ENCODE results near the gene CDK10. TPM values are rescaled to one million over a fixed set of nuclear protein-coding genes. Genes with fewer than 3 reads are reported as not detected.

Gene CDK10
- total and polyA plus RNA-seq, 2 experiments from 2014 or later: 76.3 to 142 TPM

- no peaks in the 10 kb centered on the region for H3K27me3 ChIP-seq
- H3K27ac ChIP-seq: peak overlapping the region; percentile 53
- peak overlapping the region; percentile 49 for H3K4me3 ChIP-seq
- peaks cover 8% of the 10 kb centered on the region for H3K4me1 ChIP-seq (ENCODE audit: low read depth)
- H3K36me3 ChIP-seq: no peaks in the 10 kb centered on the region
- peak; percentile 98 to 100 for DNase-seq (ENCODE audit: low read depth in 1 of 2, low spot score in 1 of 2)
- no peaks in the 10 kb centered on the region for H3K9me3 ChIP-seq (ENCODE audit: low read depth)
- TF ChIP-seq CTCF (IDR thresholded peaks at IDR 0.05; ENCODE audit: low read depth, low read length): peak; percentile 56
Observed at GRCh38 chr16:89700100-89700648, 13.7 kb downstream of the CDK10 start.

- H3K9me3 ChIP-seq (ENCODE audit: low read depth): no peaks in the 10 kb centered on the region
- H3K27me3 ChIP-seq: no peaks in the 10 kb centered on the region
- peaks cover 8% of the 10 kb centered on the region for H3K4me1 ChIP-seq (ENCODE audit: low read depth)
Observed at GRCh38 chr16:89700649-89701424, 14.3 kb downstream of the CDK10 start.

GRCh38 chr16:89701425-89702406, 15.2 kb downstream of the CDK10 start, which contains the start of gene SPATA2L:
SPATA2L (minus strand) TSS chr16:89701705; CDS start chr16:89701232, 473 bp downstream.
- Histone ChIP-seq H3K36me3 (no peaks in the 10 kb centered on the region), H3K27ac (peak within 1 kb of the TSS; percentile 53), H3K9me3 (ENCODE audit: low read depth) (no peaks in the 10 kb centered on the region), H3K4me3 (peak within 1 kb of the TSS; percentile 49), H3K4me1 (ENCODE audit: low read depth) (peaks cover 8% of the 10 kb centered on the region), H3K27me3 (no peaks in the 10 kb centered on the region)
- no peak for TF ChIP-seq CTCF (IDR thresholded peaks at IDR 0.05; ENCODE audit: low read depth, low read length)
- DNase-seq (ENCODE audit: low read depth in 1 of 2, low spot score in 1 of 2): peak; percentile 82 to 97

More at GRCh38 chr16:89700649-89701424, 14.3 kb downstream of the CDK10 start:
- H3K4me3 ChIP-seq: peak overlapping the region; percentile 49
- no peaks in the 10 kb centered on the region for H3K36me3 ChIP-seq
- peak overlapping the region; percentile 53 for H3K27ac ChIP-seq
- peak; percentile 36 to 74 for DNase-seq (ENCODE audit: low read depth in 1 of 2, low spot score in 1 of 2)
- TF ChIP-seq CTCF (IDR thresholded peaks at IDR 0.05; ENCODE audit: low read depth, low read length): peak; percentile 22

GRCh38 chr16:89704281-89704680, 17.8 kb downstream of the CDK10 start:
- no peak for TF ChIP-seq CTCF (IDR thresholded peaks at IDR 0.05; ENCODE audit: low read depth, low read length)
- peaks cover 8% of the 10 kb centered on the region for H3K4me1 ChIP-seq (ENCODE audit: low read depth)
- no peaks in the 10 kb centered on the region for H3K27me3 ChIP-seq
- no peaks in the 10 kb centered on the region for H3K9me3 ChIP-seq (ENCODE audit: low read depth)
- no peak overlapping the region for H3K4me3 ChIP-seq
- no peak for DNase-seq (ENCODE audit: low read depth in 1 of 2, low spot score in 1 of 2)
- H3K36me3 ChIP-seq: no peaks in the 10 kb centered on the region
- H3K27ac ChIP-seq: no peak overlapping the region

GRCh38 chr16:89705006-89705405, 18.5 kb downstream of the CDK10 start:
- no peak overlapping the region for H3K4me3 ChIP-seq
- no peaks in the 10 kb centered on the region for H3K9me3 ChIP-seq (ENCODE audit: low read depth)
- TF ChIP-seq CTCF (IDR thresholded peaks at IDR 0.05; ENCODE audit: low read depth, low read length): no peak
- H3K27ac ChIP-seq: no peak overlapping the region
- H3K4me1 ChIP-seq (ENCODE audit: low read depth): peaks cover 4% of the 10 kb centered on the region
- no peak for DNase-seq (ENCODE audit: low read depth in 1 of 2, low spot score in 1 of 2)
- H3K36me3 ChIP-seq: no peaks in the 10 kb centered on the region
- no peaks in the 10 kb centered on the region for H3K27me3 ChIP-seq

Data from cardiac muscle cell (in vitro differentiated cells and primary cell).